Fibroblast of the conjunctiva (primary cell): ENCODE results near the gene WDR87.
"Not testable (repeated sequence)": the region's sequence is repeated elsewhere in the genome, so short reads cannot be mapped to it uniquely, and the experiment has no call there.

Experiments
- DNase-seq: peaks from one replicate; pipeline ENCODE4 v3.0.0-alpha.2; 2010; ENCODE audit warnings: low read depth

Gene WDR87

DNA sequence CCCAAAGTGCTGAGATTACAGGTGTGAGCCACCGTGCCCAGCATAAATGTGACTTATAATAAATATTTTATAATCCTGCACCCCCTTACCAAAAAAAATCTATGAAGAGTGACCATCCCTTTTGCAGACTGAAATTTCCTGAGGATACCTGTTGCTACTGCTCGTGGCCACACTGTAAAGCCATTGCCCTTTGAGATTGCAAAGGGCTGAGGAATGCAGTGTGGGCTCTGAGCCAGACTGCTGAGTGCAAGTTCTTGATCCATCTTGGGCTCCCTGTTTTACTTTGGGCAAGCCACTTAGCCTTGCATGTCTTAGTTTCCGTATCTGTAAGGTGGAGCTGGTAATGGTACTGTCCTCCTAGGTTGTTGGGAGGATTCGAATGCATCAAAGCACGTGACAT is 24.0 kb upstream of the WDR87 start:
- DNase-seq: no peak

DNA sequence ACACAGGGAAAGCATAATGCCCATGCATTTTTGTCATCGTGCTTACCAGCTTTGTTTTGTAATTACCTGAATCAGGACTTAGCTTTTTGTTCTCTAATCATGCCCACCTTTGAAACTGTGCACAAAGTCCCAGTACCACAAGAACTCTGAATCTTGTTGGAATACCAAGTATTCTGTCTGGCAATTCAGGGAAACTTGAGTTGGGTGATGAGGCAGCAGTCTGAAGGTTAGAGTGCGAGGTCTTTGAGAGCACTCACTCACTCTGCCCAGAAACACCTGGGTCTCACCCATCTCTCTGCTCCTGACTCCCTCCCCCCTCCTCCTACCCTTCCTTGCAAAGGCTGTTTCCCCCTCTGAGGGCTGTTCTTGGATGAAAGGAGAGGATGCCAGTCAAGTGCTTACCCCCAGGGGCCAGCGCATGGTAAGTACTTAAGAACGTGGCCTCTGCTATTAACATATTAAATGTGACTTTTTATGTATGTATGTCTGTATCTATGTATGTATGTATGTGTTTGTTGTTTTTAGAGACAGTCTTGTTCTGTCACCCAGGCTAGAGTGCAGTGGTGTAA is 23.0 kb upstream of the WDR87 start:
- DNase-seq: no peak

DNA sequence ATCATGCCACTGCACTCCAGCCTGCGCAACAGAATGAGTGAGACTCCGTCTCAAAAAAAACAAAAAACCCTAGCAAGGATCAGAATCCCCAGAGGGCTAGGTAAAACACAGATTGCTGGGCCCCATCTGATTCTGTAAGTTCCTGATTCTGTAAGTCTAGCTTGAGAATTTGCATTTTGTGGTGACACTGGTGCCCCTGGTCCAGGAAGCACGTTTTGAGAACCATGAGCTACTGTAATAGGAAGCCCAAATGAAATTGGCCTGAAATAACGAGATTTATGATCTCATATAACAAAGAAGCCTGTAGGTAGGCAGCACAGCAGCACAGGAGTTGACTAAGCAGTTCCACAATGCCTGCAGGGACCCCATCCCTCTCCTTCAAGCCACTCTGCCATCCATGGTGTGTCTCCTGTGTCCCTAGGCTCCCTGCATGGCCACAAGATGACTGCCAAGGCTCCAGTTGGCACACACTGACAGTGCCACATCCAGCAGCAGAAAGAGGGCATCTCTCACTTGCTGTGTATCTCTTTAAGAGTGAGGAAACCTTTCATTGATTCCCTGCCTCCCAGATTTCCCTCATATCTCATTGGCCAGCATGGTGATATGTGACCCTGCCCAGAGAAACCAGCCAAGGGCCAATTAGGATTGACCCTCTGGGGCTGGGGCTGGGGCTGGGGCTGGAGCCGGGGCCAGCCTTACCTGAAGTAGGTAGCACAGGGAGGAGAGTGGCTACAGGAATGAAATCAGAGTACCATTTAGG is 22.3 kb upstream of the WDR87 start:
- DNase-seq: no peak

DNA sequence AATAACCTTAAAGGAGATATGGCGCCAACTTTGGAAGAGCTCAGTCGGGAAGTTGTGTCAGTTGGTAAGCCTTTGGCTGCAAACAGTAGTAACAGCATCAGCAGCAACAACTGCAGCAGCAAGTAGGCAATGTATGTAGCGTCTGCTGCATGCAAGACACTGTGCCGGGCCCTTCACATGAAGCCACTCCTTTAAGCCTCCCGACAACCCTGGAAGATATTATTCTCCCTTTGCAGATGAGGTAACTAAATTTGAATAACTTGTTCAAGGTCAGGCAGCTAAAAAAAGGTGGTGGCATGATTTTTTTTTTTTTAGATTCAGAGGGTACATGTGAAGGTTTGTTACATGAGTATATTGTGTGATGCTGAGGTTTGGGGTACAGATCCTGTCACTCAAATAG is 20.3 kb upstream of the WDR87 start:
- no peak for DNase-seq

DNA sequence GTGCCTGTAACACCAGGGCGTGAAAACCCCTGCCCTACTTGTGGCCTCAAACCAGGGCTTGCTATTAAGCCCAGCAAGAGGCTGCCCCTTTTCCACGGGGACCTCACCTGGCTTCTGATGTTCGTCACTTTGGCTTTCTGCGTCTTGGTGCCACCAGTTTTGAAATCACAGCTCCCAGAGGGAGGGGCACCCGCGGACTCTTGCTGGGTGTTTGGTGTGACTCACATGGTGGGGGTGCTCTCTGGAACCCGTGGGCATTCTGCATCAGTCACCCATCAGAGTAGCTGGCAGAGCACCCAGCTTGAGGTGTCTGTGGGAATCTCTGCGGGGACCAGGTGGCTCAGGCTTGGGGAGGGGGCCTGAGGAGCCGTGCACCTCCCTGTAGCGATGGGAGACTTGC is 19.9 kb upstream of the WDR87 start:
- DNase-seq: no peak

DNA sequence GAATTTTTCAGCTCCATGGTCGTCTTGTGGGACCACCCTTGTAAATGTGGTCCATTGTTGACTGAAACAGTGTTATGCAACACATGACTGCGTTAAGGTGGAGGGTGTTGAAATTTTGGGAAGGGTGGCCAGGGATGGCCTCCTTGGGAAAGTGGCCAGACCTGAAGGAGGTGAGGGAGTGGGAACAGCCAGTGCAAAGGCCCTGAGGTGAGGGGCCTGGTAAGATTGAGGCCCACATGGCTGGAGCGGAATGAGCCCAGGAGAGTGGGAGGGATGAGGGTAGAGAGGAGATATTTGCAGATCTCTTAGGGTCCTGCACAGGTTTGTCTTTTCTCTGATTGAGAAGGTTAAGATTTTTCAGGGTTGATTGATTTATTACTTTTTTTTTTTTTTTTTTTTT is 18.8 kb upstream of the WDR87 start:
- DNase-seq: no peak

DNA sequence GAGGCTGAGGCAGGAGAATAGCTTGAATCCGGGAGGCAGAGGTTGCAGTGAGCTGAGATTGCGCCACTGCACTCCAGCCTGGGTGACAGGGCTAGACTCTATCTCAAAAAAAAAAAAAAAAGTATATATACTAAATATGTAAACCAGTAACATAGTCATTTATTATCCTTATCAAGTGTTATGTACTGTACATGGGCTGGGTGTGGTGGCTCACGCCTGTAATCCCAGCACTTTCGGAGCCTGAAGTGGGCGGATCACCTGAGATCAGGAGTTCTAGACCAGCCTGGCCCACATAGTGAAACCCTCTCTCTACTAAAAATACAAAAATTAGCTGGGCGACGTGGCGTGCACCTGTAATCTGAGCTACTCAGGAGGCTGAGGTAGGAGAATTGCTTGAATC is 18.2 kb upstream of the WDR87 start:
- not testable (repeated sequence) for DNase-seq

DNA sequence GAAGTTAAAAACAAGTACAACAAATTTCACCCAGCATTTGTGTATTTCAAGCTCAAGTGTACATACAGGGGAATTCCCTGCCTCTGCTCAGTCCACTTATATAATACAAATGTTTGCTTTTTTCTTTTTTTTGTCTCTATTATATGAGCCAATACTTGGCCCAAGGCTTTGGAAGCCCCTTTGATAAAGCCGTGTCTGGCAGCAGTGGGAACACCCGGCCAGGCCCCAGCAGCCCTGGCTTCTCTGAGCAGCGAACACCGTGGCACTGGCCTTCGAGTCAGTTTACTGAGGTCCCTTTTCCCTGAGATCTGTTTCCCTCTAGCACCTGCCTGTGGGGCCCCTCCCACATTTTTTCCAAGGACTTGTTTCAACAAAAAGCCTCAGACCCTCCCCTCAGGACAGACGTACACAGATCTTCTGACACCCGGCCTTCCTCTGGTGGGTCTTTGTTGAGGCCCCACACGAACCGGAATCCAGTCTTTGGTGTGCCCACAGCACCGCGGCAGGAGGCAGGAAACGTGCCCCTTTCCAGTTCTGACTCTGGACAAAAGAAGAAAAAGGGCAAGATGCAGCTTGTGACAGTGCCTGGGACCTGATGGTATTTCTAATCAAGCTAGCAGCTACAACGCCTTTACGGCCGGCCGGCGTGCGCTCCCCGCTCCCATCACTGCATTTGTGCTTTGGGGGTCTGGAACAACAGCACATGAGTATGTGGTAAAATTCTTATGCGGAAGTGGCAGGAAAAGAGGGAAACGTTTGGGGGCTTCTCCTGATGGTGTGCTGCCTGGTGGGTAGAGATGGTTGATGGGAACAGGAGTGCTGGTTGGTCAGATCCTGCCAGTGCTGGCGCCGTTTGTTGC is 14.4 kb upstream of the WDR87 start:
- no peak for DNase-seq

DNA sequence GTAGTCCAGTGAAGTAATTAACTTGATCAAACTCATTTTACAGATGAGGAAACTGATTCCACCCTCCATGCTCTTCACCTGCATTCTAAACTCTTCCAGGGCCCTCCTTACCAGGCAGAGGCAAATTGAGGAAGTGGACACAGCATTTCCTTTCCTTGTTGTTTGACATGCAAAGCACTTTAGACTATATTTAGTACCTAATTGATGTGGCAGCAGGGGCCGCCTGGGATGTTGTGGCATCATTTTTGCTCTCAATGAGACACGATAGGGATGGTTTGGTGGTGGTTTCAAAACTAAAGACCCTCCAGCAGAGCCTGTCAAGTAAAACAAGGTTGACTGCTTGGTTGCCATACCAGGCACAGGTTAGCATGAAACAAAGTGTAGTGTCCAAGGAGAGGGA is 8.5 kb upstream of the WDR87 start:
- DNase-seq: no peak

DNA sequence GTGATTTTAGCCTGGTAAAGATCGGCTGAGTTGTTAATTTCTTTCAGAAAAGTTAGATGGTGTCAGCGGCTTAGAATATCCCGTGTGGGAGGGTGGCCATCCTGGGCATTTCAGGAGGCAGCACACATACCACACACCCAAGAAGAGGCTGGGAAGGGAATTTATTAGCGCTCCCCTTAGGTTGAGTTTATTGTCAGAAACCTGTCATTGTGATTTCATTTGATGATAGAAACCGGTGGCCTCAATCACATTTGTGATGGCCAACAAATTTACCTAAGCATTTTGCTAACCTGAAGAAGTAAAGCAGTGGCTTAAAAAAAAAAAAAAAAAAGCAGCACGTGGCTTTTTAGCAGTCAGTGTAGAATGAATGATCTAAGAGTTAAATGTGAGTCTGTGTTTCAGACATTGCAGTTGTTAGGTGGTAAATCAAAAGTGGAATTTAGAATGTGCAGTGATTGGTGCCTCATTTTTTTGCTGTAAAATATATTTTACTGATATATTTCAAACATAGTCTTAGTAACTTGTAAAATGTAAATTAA is 3.3 kb upstream of the WDR87 start:
- DNase-seq: no peak

DNA sequence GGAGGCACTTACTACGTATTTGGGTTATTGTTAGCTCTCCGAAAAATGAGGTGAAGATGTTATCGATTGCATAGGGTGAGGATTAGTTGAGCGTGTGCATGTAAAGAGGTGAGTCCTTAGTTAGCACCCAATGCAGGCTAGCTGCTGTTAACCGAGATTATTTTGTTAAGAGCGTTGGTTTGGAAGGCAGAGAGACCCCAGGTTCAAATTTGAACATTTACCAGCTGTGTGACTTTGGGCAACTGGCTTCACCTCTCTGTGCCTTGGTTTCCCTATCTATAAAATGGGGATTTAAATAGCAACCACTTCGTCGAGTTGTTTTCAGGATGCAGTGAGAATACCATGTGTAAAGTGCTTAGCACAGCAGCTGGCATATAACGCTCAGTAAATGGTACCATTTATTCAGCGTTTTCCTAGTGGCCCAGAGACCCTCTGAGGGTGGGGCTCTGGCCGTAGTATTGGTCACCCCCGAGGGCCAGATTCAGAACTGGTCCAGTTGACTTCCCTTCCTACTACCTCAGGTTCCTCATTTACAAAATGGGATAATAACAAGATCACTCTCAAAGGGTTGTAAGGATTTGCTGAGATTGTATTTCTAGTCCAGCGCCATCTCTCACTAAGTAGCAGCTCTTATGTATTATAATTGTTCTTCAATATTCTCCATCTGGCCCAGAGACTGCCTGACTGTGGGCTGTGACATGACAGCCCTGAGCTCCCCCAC is 1.5 kb upstream of the WDR87 start:
- no peak for DNase-seq

DNA sequence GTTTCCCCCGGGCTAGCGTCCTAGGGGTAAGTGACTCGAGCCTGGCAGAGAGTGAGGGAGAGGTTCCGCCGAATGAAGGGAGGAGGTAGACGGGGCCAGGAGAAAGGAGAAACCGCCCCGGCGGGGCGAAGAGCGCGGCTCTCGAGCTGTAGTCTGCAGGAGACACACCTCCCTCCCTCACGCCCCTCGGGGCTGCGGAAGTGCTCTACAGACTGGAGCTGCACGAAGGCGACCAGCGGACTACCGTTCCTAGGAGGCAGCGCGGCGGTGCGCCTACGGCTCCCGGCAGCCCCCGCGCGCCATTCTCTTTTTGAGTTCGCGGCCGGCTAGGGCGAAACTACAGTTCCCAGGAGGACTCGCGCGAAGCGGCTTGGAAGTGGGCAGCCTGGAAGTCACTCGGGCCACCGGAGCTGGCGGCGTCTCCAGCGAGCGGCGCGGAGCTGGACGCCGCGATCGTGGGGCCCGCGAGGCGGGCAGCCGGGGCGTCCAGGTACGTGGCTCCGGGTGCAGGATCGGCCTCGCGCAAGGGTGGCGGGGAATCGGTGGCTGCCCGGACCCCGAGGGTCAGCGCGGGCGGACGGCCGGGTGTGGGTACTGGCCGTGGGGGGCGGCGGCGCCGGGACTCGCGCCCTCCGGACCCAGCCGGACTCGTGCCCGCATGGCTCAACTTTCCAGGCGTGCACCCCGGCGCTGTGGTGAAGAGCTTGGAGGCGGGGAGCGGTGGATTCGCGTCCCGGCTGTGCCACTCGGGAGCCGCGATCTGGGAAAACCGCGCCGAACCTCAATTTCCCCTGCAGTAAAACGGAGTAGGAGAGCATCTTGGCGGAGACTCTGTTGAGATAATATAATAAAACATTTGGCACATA is 708 bp upstream of the WDR87 start, which contains the start of gene SIPA1L3:
Gene SIPA1L3, plus strand, starts transcription at position 340 of the 866 bp plus-strand sequence. CDS start 174,358 bp downstream, outside the sequence.
- peak; percentile 86 for DNase-seq

DNA sequence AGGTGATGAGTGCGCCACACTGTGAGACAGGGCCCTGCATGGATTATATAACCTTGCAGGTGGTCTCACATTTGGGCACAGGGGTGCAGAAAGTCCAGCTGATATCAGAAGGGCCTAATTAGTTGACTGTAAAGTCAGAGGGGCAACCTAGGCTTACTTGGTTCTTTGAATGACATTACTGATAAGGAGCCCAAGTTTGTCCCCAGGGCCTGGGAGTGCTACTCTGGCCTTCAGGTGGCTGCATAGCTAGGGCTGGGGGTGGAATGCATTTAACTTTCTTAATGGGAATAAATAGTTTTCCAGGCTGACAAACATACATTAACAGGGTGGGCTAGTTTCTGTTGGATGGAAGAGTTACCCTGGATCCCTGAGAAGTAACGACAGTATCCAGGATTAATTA is 3.3 kb downstream of the WDR87 start:
- no peak for DNase-seq

DNA sequence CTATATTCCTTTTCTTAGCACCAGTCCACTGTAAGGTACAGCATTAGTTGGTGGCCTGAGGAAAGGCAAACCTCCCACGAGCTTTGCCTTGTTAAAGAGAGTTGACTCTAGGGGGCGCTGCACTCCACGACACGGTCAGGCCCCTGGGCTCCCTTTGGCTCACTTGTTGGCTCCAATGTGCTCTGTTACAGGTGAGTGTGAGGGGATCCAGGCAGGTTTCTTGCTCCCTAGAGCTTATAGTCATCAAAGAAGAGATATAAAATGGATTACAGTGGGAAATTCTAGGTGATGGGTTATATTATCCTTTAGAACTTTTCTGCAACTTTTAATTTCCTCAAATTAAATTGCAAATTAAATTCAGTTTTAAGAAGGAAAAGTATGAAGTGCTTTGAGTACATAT is 3.7 kb downstream of the WDR87 start:
- peak; percentile 40 for DNase-seq

DNA sequence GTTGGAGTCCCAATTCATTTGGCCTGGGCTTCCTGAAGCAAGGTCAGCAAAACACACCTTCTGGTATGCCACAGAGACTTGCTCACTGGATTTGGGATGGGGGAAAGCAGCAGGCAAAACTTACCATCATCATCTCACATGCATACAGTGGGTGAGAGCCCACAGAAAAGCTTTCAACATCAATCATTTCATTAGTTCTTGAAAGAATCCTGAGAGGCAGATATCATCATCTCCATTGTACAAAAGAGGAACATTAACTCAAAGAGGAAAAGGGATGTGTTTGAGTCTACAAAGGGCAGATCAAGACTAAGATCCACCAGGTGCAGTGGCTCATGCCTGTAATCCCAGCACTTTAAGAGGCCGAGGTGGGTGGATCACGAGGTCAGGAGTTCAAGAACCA is 6.4 kb downstream of the WDR87 start:
- DNase-seq: no peak

DNA sequence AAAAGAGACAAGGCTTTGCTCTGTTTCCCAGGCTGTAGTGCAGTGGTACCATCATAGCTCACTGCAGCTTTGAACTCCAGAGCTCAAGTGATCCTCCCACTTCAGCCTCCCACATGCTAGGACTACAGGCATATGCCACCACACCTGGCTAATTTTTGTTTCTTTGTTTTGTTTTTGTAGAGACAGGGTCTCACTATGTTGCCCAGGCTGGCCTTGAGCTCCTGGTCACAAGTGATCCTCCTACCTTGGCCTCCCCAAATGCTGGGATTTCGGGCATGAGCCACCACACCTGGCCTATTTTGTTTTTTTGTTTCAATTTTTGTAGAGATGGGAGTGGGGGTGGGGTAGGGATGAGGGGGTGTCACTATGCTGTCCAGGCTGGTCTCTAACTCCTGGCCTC is 6.9 kb downstream of the WDR87 start:
- DNase-seq: no peak

DNA sequence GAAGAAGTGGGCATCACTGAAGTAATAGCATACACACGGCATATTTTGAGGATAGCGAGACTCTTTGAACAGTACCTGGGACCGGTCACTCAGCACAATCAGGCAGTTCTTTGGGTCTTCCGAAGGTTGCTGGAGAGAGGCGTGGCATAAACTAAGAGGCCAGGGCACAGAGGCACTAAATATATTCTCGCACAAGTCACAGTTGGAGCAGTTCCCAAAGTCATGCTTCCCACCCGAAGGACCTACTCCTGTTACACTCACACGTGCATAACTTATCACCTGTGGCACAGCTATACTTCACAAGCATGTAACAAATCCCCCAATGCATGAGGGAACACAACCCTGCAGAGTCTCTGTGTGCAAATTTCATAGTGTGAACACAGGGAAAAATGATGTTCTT is 10.2 kb downstream of the WDR87 start:
- no peak for DNase-seq

DNA sequence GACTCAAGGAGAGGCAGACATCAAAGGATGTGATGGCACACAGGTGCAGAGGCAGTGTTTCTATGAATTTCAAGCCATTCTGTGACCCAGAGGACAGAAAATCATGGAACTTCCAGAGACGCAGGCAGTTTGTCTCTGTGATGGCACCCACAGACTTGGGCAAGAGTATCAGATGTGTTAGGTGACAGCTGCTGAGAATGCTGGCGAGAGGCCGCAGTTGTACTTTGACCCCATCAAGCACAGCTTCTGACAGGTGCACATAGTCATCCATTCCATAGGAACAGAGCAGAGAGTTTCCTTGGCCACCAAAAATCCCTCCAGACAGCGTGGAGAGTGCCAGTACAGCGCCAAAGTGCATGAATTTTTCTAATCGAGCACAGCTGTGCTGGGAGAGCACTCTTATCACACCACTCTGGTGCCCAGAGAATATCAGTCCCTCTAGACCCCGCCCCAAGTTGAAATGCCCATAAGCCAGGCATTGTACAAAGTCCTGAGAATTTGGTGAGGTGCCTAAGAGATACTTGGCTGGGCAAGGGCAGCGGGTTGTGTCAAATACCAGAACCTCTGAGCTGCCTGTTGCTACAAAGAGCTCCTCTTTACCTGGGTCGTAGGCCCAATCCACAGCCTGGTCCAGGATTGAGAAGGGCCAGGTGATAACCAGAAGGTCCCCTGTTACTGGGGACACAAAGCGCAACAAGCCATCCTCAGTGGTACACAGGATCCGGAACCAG is 12.4 kb downstream of the WDR87 start:
- DNase-seq: no peak

DNA sequence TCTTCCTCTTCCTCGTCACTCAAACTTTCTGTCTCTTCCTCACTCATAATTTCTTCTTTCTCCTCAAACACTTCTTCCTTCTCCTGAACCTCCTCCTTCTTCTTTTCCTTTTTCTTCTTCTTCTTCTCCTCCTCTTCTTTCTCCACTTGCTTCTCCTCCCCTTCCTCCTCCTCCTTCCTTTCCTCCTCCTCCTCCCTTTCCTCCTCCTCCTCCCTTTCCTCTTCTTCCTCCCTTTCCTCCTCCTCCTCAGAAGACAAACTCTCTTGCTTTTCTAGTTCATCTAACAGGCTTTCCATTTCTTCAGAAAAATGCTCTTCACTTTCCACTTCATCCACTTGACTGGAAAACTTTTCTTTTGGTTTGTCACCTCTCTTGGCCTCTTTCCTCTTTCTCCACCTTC is 19.8 kb downstream of the WDR87 start:
- no peak for DNase-seq

DNA sequence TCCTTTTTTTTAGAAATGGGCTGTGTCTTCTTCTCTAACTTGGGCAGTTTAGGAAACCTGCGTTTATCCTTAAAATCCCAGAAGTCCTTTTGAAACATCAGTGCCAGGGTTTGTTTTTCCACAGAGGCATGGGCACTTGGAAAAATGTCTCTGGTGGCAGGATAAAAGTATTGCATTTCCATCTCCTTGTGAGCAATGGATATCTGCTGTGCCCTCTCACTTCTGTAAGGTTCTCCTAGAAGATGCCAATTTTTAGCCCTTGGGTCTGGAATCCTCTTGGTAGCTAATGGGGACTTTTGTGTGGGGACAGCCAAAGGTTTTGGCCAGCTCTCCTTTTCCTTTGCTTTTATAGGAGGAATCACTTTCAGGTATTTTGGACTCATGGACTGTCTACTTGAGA is 21.0 kb downstream of the WDR87 start:
- no peak for DNase-seq
